Neural cell (in vitro differentiated cells): ENCODE measurements around the gene CRYZL1.

Experiments used
- EZH2 ChIP-seq: fragments of 200-600, 300-800 bp; shearing (Covaris generic), sonication (generic); IDR thresholded peaks from 2 replicates; pipeline ENCODE4 v1.6.1; 2014; ENCODE audit warnings: antibody characterized with exemption, low read length, borderline replicate concordance, mild to moderate bottlenecking; ENCODE audit not compliant: insufficient read depth, poor library complexity, severe bottlenecking
- POLR2AphosphoS5 ChIP-seq: IDR thresholded peaks from 2 replicates; pipeline ENCODE4 v1.6.1; 2012
- REST ChIP-seq: IDR thresholded peaks from 2 replicates; pipeline ENCODE4 v1.6.1; 2012; ENCODE audit warnings: borderline replicate concordance
- TF ChIP-seq, protein P1 (sequence below): fragments of 450-650 bp; IDR thresholded peaks from 2 replicates; pipeline ENCODE4 v1.5.1; 2014; ENCODE audit warnings: antibody characterized with exemption, mild to moderate bottlenecking, moderate library complexity; ENCODE audit not compliant: poor library complexity, severe bottlenecking

GRCh38 chr21:33663241-33663640, 21.7 kb upstream of the CRYZL1 start:
- no peak for TF ChIP-seq POLR2AphosphoS5
- TF ChIP-seq, protein P1, sequence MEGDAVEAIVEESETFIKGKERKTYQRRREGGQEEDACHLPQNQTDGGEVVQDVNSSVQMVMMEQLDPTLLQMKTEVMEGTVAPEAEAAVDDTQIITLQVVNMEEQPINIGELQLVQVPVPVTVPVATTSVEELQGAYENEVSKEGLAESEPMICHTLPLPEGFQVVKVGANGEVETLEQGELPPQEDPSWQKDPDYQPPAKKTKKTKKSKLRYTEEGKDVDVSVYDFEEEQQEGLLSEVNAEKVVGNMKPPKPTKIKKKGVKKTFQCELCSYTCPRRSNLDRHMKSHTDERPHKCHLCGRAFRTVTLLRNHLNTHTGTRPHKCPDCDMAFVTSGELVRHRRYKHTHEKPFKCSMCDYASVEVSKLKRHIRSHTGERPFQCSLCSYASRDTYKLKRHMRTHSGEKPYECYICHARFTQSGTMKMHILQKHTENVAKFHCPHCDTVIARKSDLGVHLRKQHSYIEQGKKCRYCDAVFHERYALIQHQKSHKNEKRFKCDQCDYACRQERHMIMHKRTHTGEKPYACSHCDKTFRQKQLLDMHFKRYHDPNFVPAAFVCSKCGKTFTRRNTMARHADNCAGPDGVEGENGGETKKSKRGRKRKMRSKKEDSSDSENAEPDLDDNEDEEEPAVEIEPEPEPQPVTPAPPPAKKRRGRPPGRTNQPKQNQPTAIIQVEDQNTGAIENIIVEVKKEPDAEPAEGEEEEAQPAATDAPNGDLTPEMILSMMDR: no peak
- TF ChIP-seq REST: no peak
- TF ChIP-seq EZH2: no peak
